Naive B cell (primary cell): ENCODE data around the gene SHANK2. TPM values are rescaled to one million over a fixed set of nuclear protein-coding genes. Genes with fewer than 3 reads are reported as not detected.

Experiments used
- ATAC-seq, 2 donors: fragments of 150-1000 bp; cut with Tn5 transposase; 2 replicates each; pipeline ENCODE4 v1.10.0; 2021; ENCODE audit warnings: low read depth in 2 of 2, mild to moderate bottlenecking in 2 of 2, moderate library complexity in 2 of 2
- DNase-seq: peaks from one replicate; pipeline ENCODE4 v3.0.0; 2022
- H3K27ac Mint-ChIP-seq, 6 donors: one replicate each; pipeline ENCODE4 v1.8.0; 2020 to 2022; ENCODE audit warnings: mild to moderate bottlenecking in 6 of 6, mixed read lengths in 6 of 6, moderate library complexity in 5 of 6, inconsistent platforms in 2 of 6
- H3K27me3 Mint-ChIP-seq, 3 donors: one replicate each; pipeline ENCODE4 v1.8.0; 2021 to 2022; ENCODE audit warnings: mixed read lengths in 3 of 3, mild to moderate bottlenecking in 1 of 3
- H3K36me3 Mint-ChIP-seq, 2 donors: one replicate each; pipeline ENCODE4 v1.8.0; 2020 to 2022; ENCODE audit warnings: mixed read lengths in 2 of 2, inconsistent platforms in 1 of 2, mild to moderate bottlenecking in 1 of 2
- H3K4me1 Mint-ChIP-seq, 3 donors: one replicate each; pipeline ENCODE4 v1.8.0; 2020 to 2022; ENCODE audit warnings: mixed read lengths in 3 of 3, inconsistent platforms in 1 of 3, mild to moderate bottlenecking in 1 of 3, moderate library complexity in 1 of 3
- H3K4me3 Mint-ChIP-seq, 8 donors: one replicate each; pipeline ENCODE4 v1.8.0; 2020 to 2022; ENCODE audit warnings: mild to moderate bottlenecking in 8 of 8, mixed read lengths in 8 of 8, moderate library complexity in 8 of 8, inconsistent platforms in 2 of 8
- H3K9me3 Mint-ChIP-seq, 7 donors: one replicate each; pipeline ENCODE4 v1.8.0; 2020 to 2022; ENCODE audit warnings: mixed read lengths in 7 of 7, mild to moderate bottlenecking in 5 of 7, inconsistent platforms in 2 of 7, moderate library complexity in 1 of 7
- polyA plus RNA-seq, 6 donors: library from polyadenylated mRNA; unstranded; fragments of 300-500 nt; fragmentation: Illumina TruSeq; gene quantifications; one replicate each; pipeline ENCODE4 v1.2.3, GENCODE V29; 2021; ENCODE audit warnings: low read depth in 6 of 6

SHANK2 gene
- polyA plus RNA-seq, 6 donors from 2014 or later: not detected

GRCh38 chr11:71214553-71215424 is 37.6 kb downstream of the SHANK2 start:
- H3K4me1 Mint-ChIP-seq: no peaks in the 10 kb centered on the region
- H3K27me3 Mint-ChIP-seq: peaks cover 17 to 49% (median 48%) of the 10 kb centered on the region in 3 donors
- H3K4me3 Mint-ChIP-seq: no peak overlapping the region
- peak overlapping the region in 1 of 6 donors; percentile 22 for H3K27ac Mint-ChIP-seq
- H3K36me3 Mint-ChIP-seq: no peaks in the 10 kb centered on the region
- peaks cover 0 to 6% (median 0%) of the 10 kb centered on the region in 7 donors for H3K9me3 Mint-ChIP-seq
- no peak for DNase-seq
- ATAC-seq: no peak

GRCh38 chr11:71213696-71214552 is 38.5 kb downstream of the SHANK2 start:
- Mint-ChIP-seq H3K27ac (peak overlapping the region in 1 of 6 donors; percentile 22), H3K4me1 (no peaks in the 10 kb centered on the region), H3K9me3 (peaks cover 0 to 2% (median 0%) of the 10 kb centered on the region in 7 donors), H3K36me3 (no peaks in the 10 kb centered on the region), H3K4me3 (no peak overlapping the region), H3K27me3 (peaks cover 17 to 49% (median 43%) of the 10 kb centered on the region in 3 donors)
- no peak for ATAC-seq
- no peak for DNase-seq

- Mint-ChIP-seq H3K27ac (no peak overlapping the region), H3K4me1 (no peaks in the 10 kb centered on the region), H3K4me3 (no peak overlapping the region), H3K9me3 (peaks cover 0 to 7% (median 4%) of the 10 kb centered on the region in 7 donors), H3K36me3 (no peaks in the 10 kb centered on the region), H3K27me3 (peaks cover 17 to 49% (median 39%) of the 10 kb centered on the region in 3 donors)
- no peak for DNase-seq
- ATAC-seq: no peak
These were observed 39.4 kb downstream of the SHANK2 start for GRCh38 chr11:71212871-71213559.

GRCh38 chr11:71211631-71212030 is 40.7 kb downstream of the SHANK2 start:
- H3K9me3 Mint-ChIP-seq: peaks cover 0 to 7% (median 5%) of the 10 kb centered on the region in 7 donors
- no peak overlapping the region for H3K27ac Mint-ChIP-seq
- ATAC-seq (no peak), DNase-seq (no peak)
- no peaks in the 10 kb centered on the region for H3K36me3 Mint-ChIP-seq
- no peak overlapping the region for H3K4me3 Mint-ChIP-seq
- H3K4me1 Mint-ChIP-seq: no peaks in the 10 kb centered on the region
- H3K27me3 Mint-ChIP-seq: peaks cover 17 to 49% (median 40%) of the 10 kb centered on the region in 3 donors

GRCh38 chr11:71210861-71211260 is 41.5 kb downstream of the SHANK2 start:
- peaks cover 0 to 7% (median 5%) of the 10 kb centered on the region in 7 donors for H3K9me3 Mint-ChIP-seq
- H3K27me3 Mint-ChIP-seq: peaks cover 13 to 42% (median 38%) of the 10 kb centered on the region in 3 donors
- H3K27ac Mint-ChIP-seq: no peak overlapping the region
- no peak for ATAC-seq
- no peak overlapping the region for H3K4me3 Mint-ChIP-seq
- H3K4me1 Mint-ChIP-seq: no peaks in the 10 kb centered on the region
- no peak for DNase-seq
- H3K36me3 Mint-ChIP-seq: no peaks in the 10 kb centered on the region

GRCh38 chr11:71209656-71210055 is 42.7 kb downstream of the SHANK2 start:
- DNase-seq: no peak
- peaks cover 0 to 7% (median 5%) of the 10 kb centered on the region in 7 donors for H3K9me3 Mint-ChIP-seq
- no peaks in the 10 kb centered on the region for H3K4me1 Mint-ChIP-seq
- H3K27me3 Mint-ChIP-seq: peaks cover 8 to 42% (median 34%) of the 10 kb centered on the region in 3 donors
- ATAC-seq: no peak
- no peak overlapping the region for H3K4me3 Mint-ChIP-seq
- H3K36me3 Mint-ChIP-seq: no peaks in the 10 kb centered on the region
- peak overlapping the region in 1 of 6 donors; percentile 69 for H3K27ac Mint-ChIP-seq

- Mint-ChIP-seq H3K36me3 (no peaks in the 10 kb centered on the region), H3K4me1 (no peaks in the 10 kb centered on the region), H3K27ac (peak overlapping the region in 1 of 6 donors; percentile 69), H3K9me3 (peaks cover 0 to 7% (median 5%) of the 10 kb centered on the region in 7 donors), H3K27me3 (peaks cover 8 to 40% (median 31%) of the 10 kb centered on the region in 3 donors), H3K4me3 (no peak overlapping the region)
- DNase-seq: no peak
- no peak for ATAC-seq
These were observed 43.2 kb downstream of the SHANK2 start for GRCh38 chr11:71209181-71209580.

- no peaks in the 10 kb centered on the region for H3K36me3 Mint-ChIP-seq
- no peak for DNase-seq
- peaks cover 0 to 2% (median 2%) of the 10 kb centered on the region in 3 donors for H3K4me1 Mint-ChIP-seq
- no peak overlapping the region for H3K27ac Mint-ChIP-seq
- ATAC-seq: no peak
- peaks cover 0 to 7% (median 5%) of the 10 kb centered on the region in 7 donors for H3K9me3 Mint-ChIP-seq
- peaks cover 7 to 34% (median 23%) of the 10 kb centered on the region in 3 donors for H3K27me3 Mint-ChIP-seq
- H3K4me3 Mint-ChIP-seq: no peak overlapping the region
These were observed 44.2 kb downstream of the SHANK2 start for GRCh38 chr11:71208011-71208774.

GRCh38 chr11:71207563-71207962 is 44.8 kb downstream of the SHANK2 start:
- H3K4me3 Mint-ChIP-seq: no peak overlapping the region
- H3K27me3 Mint-ChIP-seq: peaks cover 11 to 33% (median 18%) of the 10 kb centered on the region in 3 donors
- no peaks in the 10 kb centered on the region for H3K36me3 Mint-ChIP-seq
- ATAC-seq (no peak), DNase-seq (no peak)
- H3K9me3 Mint-ChIP-seq: peaks cover 0 to 7% (median 5%) of the 10 kb centered on the region in 7 donors
- H3K4me1 Mint-ChIP-seq: peaks cover 0 to 5% (median 4%) of the 10 kb centered on the region in 3 donors
- H3K27ac Mint-ChIP-seq: no peak overlapping the region

- Mint-ChIP-seq H3K36me3 (no peaks in the 10 kb centered on the region), H3K27ac (no peak overlapping the region)
- ATAC-seq: no peak
These were observed 46.2 kb downstream of the SHANK2 start for GRCh38 chr11:71206186-71206585.

GRCh38 chr11:71204748-71205664 is 47.4 kb downstream of the SHANK2 start:
- DNase-seq: no peak

More at GRCh38 chr11:71206186-71206585, 46.2 kb downstream of the SHANK2 start:
- Mint-ChIP-seq H3K4me3 (no peak overlapping the region), H3K9me3 (peaks cover 0 to 7% (median 5%) of the 10 kb centered on the region in 7 donors), H3K27me3 (peaks cover 6 to 30% (median 8%) of the 10 kb centered on the region in 3 donors), H3K4me1 (peaks cover under 1 to 11% (median 4%) of the 10 kb centered on the region in 3 donors)
- DNase-seq: no peak

More at GRCh38 chr11:71204748-71205664, 47.4 kb downstream of the SHANK2 start:
- peaks cover 0 to 30% (median 6%) of the 10 kb centered on the region in 3 donors for H3K27me3 Mint-ChIP-seq
- no peak overlapping the region for H3K27ac Mint-ChIP-seq
- no peaks in the 10 kb centered on the region for H3K36me3 Mint-ChIP-seq
- peaks cover 0 to 7% (median 5%) of the 10 kb centered on the region in 7 donors for H3K9me3 Mint-ChIP-seq
- peak overlapping the region in 1 of 8 donors; percentile 5 for H3K4me3 Mint-ChIP-seq
- H3K4me1 Mint-ChIP-seq: peaks cover 11 to 16% (median 16%) of the 10 kb centered on the region in 3 donors
- ATAC-seq: no peak
